HepG2 (cell line): ENCODE results near the gene MAGIX. TPM values are rescaled to one million over a fixed set of nuclear protein-coding genes. Genes with fewer than 3 reads are reported as not detected.

ENCODE experiments used
- ARNT2 ChIP-seq: sonication (generic); formaldehyde crosslinking; IDR thresholded peaks from 2 replicates; pipeline ENCODE4 v1.8.0; 2022; ENCODE audit warnings: mild to moderate bottlenecking, low read depth, missing genetic modification reagents, moderate library complexity
- ARNTL ChIP-seq: sonication (generic); formaldehyde crosslinking; IDR thresholded peaks from 2 replicates; pipeline ENCODE4 v1.4.0; 2020; ENCODE audit warnings: mild to moderate bottlenecking, missing genetic modification reagents
- BRCA1 ChIP-seq: sonication (generic); formaldehyde crosslinking; IDR thresholded peaks from 2 replicates; pipeline ENCODE4 v1.4.0; 2020; ENCODE audit warnings: missing genetic modification reagents
- ELF3 ChIP-seq: IDR thresholded peaks from 2 replicates; pipeline ENCODE4 v1.6.1; 2016; ENCODE audit warnings: missing genetic modification reagents, missing compliant biosample characterization
- HHEX ChIP-seq: IDR thresholded peaks from 2 replicates; pipeline ENCODE4 v1.6.1; 2016; ENCODE audit warnings: control low read depth
- MAFK ChIP-seq, 2 experiments: IDR thresholded peaks in 1 of 2; conservative IDR thresholded peaks in 1 of 2; 2 replicates each; pipeline ENCODE4 v1.6.1; 2011; ENCODE audit warnings: improper control_type of control experiment in 2 of 2, low read length in 2 of 2
- NCOA5 ChIP-seq: sonication (generic); formaldehyde crosslinking; IDR thresholded peaks from 2 replicates; pipeline ENCODE4 v1.4.0; 2020; ENCODE audit warnings: missing genetic modification reagents
- PAWR ChIP-seq: sonication (generic); formaldehyde crosslinking; IDR thresholded peaks from 2 replicates; pipeline ENCODE4 v1.4.0; 2020; ENCODE audit warnings: missing genetic modification reagents, mild to moderate bottlenecking, borderline replicate concordance
- TBL1XR1 ChIP-seq: fragments of 150-350 bp; IDR thresholded peaks from 2 replicates; pipeline ENCODE4 v1.6.1; 2014; ENCODE audit warnings: borderline replicate concordance, low read length; ENCODE audit not compliant: partially characterized antibody
- TCF12 ChIP-seq, 2 experiments: fragments of 450-650 bp in 1 of 2; sonication (generic) in 1 of 2; formaldehyde crosslinking in 1 of 2; IDR thresholded peaks; 2 replicates each; pipeline versions ENCODE4 v1.6.1 to v1.8.0; 2017 to 2022; ENCODE audit warnings: antibody characterized with exemption in 1 of 2, mild to moderate bottlenecking in 1 of 2, missing genetic modification reagents in 1 of 2, moderate library complexity in 1 of 2
- TCF7L2 ChIP-seq: IDR thresholded peaks from 2 replicates; pipeline ENCODE4 v1.6.1; 2011; ENCODE audit warnings: mild to moderate bottlenecking, low read depth, low read length, moderate library complexity
- ZBTB21 ChIP-seq: sonication (generic); formaldehyde crosslinking; IDR thresholded peaks from 2 replicates; pipeline ENCODE4 v1.4.0; 2020; ENCODE audit warnings: missing genetic modification reagents
- ZNF432 ChIP-seq: sonication (generic); formaldehyde crosslinking; IDR thresholded peaks from 2 replicates; pipeline ENCODE4 v1.5.0; 2020; ENCODE audit warnings: missing genetic modification reagents, mild to moderate bottlenecking, borderline replicate concordance
- ZNF546 ChIP-seq: sonication (generic); formaldehyde crosslinking; conservative IDR thresholded peaks from 2 replicates; pipeline ENCODE4 v1.8.1; 2023; ENCODE audit warnings: mild to moderate bottlenecking, missing genetic modification reagents
- ZNF562 ChIP-seq: sonication (generic); formaldehyde crosslinking; IDR thresholded peaks from 2 replicates; pipeline ENCODE4 v1.8.0; 2022; ENCODE audit warnings: missing genetic modification reagents, borderline replicate concordance
- polyA plus RNA-seq, 8 experiments: library from polyadenylated mRNA; depleted of rRNA in 3 of 8; stranded (reverse) in 7 of 8; unstranded in 1 of 8; fragments of >200 nt; fragmentation: Illumina TruSeq in 4 of 8; extraction: Trizol in 4 of 8; gene quantifications; 2 replicates each; pipeline versions ENCODE4 v1.2.1 to v1.2.3, GENCODE V29; 2011 to 2016; ENCODE audit warnings: low read depth in 4 of 8, missing spikeins in 1 of 8, mixed read lengths in 1 of 8; ENCODE audit not compliant: insufficient read depth in 1 of 8
- total RNA-seq, 5 experiments: library from RNA; depleted of rRNA; stranded (reverse); fragments of >200 nt; fragmentation: Illumina TruSeq; extraction: Trizol; gene quantifications; 2 replicates each; pipeline ENCODE4 v1.2.3, GENCODE V29; 2016; ENCODE audit warnings: low read depth in 1 of 5
- TF ChIP-seq, protein P1 (sequence below): sonication (generic); formaldehyde crosslinking; IDR thresholded peaks from 2 replicates; pipeline ENCODE4 v1.4.0; 2020; ENCODE audit warnings: low read depth, missing genetic modification reagents
- TF ChIP-seq, protein P2 (sequence below): sonication (generic); formaldehyde crosslinking; IDR thresholded peaks from 2 replicates; pipeline ENCODE4 v1.8.0; 2022; ENCODE audit warnings: mild to moderate bottlenecking, missing genetic modification reagents, borderline replicate concordance
- TF ChIP-seq, protein P3 (sequence below): sonication (generic); formaldehyde crosslinking; conservative IDR thresholded peaks from 2 replicates; pipeline ENCODE4 v1.8.1; 2023; ENCODE audit warnings: missing genetic modification reagents
- TF ChIP-seq, protein P4 (sequence below): IDR thresholded peaks from 2 replicates; pipeline ENCODE4 v1.6.1; 2016; ENCODE audit warnings: missing biosample characterization, missing genetic modification reagents, low read depth

The MAGIX gene
- total and polyA plus RNA-seq, 2 of the 13 experiments (the other 11 are each of a cell fraction or from before 2014, with no cell fraction given) = 0.63 to 1.2 TPM

DNA sequence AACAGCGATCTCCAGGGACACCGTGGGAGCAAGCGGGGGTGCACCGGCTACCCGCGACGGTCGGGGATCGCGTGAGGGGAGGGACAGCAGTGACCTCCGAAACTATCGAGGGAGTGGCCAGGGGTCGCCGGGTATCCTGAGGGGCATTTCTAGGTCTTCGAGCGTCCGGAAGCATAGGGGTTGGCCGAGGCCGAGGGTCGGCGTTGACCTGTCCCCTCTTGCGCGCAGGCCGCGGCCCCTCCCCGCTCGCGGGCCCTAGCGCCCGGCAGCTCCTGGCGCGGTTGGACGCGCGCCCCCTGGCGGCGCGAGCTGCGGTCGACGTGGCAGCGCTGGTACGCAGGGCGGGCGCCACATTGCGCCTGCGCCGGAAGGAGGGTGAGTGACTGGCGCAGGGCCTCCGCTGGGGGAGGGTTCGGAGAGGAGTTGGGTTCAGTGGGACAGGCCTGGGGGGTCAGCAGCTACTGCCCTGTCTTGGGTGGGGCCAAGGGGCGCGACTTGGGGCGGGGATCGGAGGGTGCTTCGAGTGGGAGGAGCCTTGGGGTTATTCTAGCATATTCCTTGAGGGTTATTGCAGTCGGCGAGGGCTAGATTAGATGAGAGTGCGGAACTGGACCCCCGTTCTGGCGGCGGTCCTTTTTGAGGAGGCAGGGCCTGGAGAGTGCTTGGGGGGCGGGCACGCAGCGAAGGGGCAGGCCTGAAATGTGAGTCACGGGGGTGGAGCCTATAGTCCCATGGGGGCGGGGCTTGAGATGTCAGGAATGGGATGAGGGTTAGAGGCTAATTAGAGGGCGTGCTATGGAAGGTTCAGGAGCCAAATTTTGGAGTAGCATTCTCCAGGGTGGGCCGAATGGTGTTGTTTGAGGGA, 1.2 kb downstream of the MAGIX start (continued):
- TF ChIP-seq, protein P1, sequence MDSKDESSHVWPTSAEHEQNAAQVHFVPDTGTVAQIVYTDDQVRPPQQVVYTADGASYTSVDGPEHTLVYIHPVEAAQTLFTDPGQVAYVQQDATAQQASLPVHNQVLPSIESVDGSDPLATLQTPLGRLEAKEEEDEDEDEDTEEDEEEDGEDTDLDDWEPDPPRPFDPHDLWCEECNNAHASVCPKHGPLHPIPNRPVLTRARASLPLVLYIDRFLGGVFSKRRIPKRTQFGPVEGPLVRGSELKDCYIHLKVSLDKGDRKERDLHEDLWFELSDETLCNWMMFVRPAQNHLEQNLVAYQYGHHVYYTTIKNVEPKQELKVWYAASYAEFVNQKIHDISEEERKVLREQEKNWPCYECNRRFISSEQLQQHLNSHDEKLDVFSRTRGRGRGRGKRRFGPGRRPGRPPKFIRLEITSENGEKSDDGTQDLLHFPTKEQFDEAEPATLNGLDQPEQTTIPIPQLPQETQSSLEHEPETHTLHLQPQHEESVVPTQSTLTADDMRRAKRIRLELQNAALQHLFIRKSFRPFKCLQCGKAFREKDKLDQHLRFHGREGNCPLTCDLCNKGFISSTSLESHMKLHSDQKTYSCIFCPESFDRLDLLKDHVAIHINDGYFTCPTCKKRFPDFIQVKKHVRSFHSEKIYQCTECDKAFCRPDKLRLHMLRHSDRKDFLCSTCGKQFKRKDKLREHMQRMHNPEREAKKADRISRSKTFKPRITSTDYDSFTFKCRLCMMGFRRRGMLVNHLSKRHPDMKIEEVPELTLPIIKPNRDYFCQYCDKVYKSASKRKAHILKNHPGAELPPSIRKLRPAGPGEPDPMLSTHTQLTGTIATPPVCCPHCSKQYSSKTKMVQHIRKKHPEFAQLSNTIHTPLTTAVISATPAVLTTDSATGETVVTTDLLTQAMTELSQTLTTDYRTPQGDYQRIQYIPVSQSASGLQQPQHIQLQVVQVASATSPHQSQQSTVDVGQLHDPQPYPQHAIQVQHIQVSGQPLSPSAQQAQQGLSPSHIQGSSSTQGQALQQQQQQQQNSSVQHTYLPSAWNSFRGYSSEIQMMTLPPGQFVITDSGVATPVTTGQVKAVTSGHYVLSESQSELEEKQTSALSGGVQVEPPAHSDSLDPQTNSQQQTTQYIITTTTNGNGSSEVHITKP (CRISPR knock-in tag) = peak; percentile 90
- TF ChIP-seq ZNF432 (CRISPR knock-in tag) (no peak), ZBTB21 (CRISPR knock-in tag) (no peak), HHEX (CRISPR knock-in tag) (no peak), ZNF546 (CRISPR knock-in tag) (no peak), PAWR (CRISPR knock-in tag) (no peak), TCF7L2 (no peak), BRCA1 (CRISPR knock-in tag) (no peak), ARNT2 (0 out of 2 replicates have a peak, but pooled peaks have one; percentile 28), ARNTL (CRISPR knock-in tag) (no peak), MAFK (conservative IDR thresholded peaks at IDR 0.05 in 1 of 2, IDR thresholded peaks at IDR 0.05 in 1 of 2; ENCODE audit: low read length in 2 of 2) (no peak), ZNF562 (CRISPR knock-in tag) (no peak), NCOA5 (no peak), ELF3 (CRISPR knock-in tag) (0 out of 2 replicates have a peak, but pooled peaks have one; percentile 35), TCF12 (IDR thresholded peaks at IDR 0.05) (no peak), TCF12 (CRISPR knock-in tag; IDR thresholded peaks at IDR 0.05) (no peak), TBL1XR1 (no peak)
- TF ChIP-seq, protein P2, sequence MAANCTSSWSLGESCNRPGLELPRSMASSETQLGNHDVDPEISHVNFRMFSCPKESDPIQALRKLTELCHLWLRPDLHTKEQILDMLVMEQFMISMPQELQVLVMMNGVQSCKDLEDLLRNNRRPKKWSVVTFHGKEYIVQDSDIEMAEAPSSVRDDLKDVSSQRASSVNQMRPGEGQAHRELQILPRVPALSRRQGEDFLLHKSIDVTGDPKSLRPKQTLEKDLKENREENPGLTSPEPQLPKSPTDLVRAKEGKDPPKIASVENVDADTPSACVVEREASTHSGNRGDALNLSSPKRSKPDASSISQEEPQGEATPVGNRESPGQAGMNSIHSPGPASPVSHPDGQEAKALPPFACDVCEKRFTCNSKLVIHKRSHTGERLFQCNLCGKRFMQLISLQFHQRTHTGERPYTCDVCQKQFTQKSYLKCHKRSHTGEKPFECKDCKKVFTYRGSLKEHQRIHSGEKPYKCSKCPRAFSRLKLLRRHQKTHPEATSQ (CRISPR knock-in tag) = no peak
- TF ChIP-seq, protein P3, sequence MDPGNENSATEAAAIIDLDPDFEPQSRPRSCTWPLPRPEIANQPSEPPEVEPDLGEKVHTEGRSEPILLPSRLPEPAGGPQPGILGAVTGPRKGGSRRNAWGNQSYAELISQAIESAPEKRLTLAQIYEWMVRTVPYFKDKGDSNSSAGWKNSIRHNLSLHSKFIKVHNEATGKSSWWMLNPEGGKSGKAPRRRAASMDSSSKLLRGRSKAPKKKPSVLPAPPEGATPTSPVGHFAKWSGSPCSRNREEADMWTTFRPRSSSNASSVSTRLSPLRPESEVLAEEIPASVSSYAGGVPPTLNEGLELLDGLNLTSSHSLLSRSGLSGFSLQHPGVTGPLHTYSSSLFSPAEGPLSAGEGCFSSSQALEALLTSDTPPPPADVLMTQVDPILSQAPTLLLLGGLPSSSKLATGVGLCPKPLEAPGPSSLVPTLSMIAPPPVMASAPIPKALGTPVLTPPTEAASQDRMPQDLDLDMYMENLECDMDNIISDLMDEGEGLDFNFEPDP (CRISPR knock-in tag) = no peak
- TF ChIP-seq, protein P4, sequence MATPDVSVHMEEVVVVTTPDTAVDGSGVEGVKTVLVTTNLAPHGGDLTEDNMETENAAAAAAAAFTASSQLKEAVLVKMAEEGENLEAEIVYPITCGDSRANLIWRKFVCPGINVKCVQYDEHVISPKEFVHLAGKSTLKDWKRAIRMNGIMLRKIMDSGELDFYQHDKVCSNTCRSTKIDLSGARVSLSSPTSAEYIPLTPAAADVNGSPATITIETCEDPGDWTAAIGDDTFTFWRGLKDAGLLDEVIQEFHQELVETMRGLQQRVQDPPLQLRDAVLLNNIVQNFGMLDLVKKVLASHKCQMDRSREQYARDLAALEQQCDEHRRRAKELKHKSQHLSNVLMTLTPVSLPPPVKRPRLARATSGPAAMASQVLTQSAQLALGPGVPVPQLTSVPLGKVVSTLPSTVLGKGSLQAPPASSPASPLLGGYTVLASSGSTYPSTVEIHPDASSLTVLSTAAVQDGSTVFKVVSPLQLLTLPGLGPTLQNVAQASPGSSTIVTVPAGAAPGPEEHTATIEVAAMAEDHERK (CRISPR knock-in tag) = no peak
